Kidney (tissue), 14 donors: ENCODE results near the gene AGBL4. TPM values are rescaled to one million over a fixed set of nuclear protein-coding genes. Genes with fewer than 3 reads are reported as not detected.

Source experiments
- DNase-seq, 5 donors: peaks; one replicate each; pipeline ENCODE4 v3.0.0-alpha.2; 2013 to 2020
- FAIRE-seq: peaks from 2 replicates; lab custom pipeline; 2012; peaks lifted over from hg19 to GRCh38; lab: Jason Lieb, UNC
- H3K27ac ChIP-seq, 2 donors: one replicate each; pipeline ENCODE4 v1.7.0; 2013; ENCODE audit warnings: low read depth in 2 of 2, low read length in 2 of 2, inconsistent platforms in 1 of 2
- H3K27me3 ChIP-seq: one replicate; pipeline ENCODE4 v1.7.1; 2013; ENCODE audit warnings: low read length, inconsistent platforms; ENCODE audit not compliant: control insufficient read depth, insufficient read depth
- H3K36me3 ChIP-seq, 3 donors: one replicate each; pipeline versions ENCODE4 v1.7.0 to v1.7.1; 2013; ENCODE audit warnings: low read length in 3 of 3, control low read depth in 1 of 3, inconsistent platforms in 1 of 3; ENCODE audit not compliant: insufficient read depth in 3 of 3, control insufficient read depth in 2 of 3
- H3K4me1 ChIP-seq, 3 donors: one replicate each; pipeline versions ENCODE4 v1.7.0 to v1.7.1; 2013; ENCODE audit warnings: low read length in 3 of 3, inconsistent platforms in 1 of 3, low read depth in 1 of 3; ENCODE audit not compliant: control insufficient read depth in 2 of 3, insufficient read depth in 2 of 3
- H3K4me3 ChIP-seq, 3 donors: one replicate each; pipeline versions ENCODE4 v1.7.0 to v1.8.1; 2013; ENCODE audit warnings: low read length in 3 of 3, control low read depth in 1 of 3, inconsistent platforms in 1 of 3
- H3K9ac ChIP-seq, 3 donors: one replicate each; pipeline versions ENCODE4 v1.7.0 to v1.7.1; 2013; ENCODE audit warnings: low read length in 3 of 3, control low read depth in 1 of 3, inconsistent platforms in 1 of 3
- H3K9me3 ChIP-seq, 3 donors: one replicate each; pipeline versions ENCODE4 v1.7.0 to v1.7.1; 2013; ENCODE audit warnings: low read length in 3 of 3, control low read depth in 1 of 3, inconsistent platforms in 1 of 3; ENCODE audit not compliant: control insufficient read depth in 2 of 3, insufficient read depth in 1 of 3
- intact Hi-C: fragments of 100-400 bp; cut with DNase I; formaldehyde crosslinking; loops from one replicate; pipeline ENCODE4 v1.11.1; 2022
- polyA plus RNA-seq: library from polyadenylated mRNA; stranded (reverse); fragments of 350-450 nt; fragmentation: Illumina TruSeq; extraction: RNeasy Lipid Tissue Mini Kit (QIAGEN cat#74804); gene quantifications from one replicate; pipeline ENCODE4 v1.2.3, GENCODE V29; 2014; ENCODE audit warnings: low read depth, low replicate concordance; ENCODE audit not compliant: insufficient read depth
- total RNA-seq: library from RNA; stranded (reverse); fragmentation: NEBNext Ultra II Directional; extraction: Animal tissue kit (Norgen Biotek cat#: 25700); gene quantifications from one replicate; pipeline ENCODE4 v1.2.1, GENCODE V29; 2021
- TF ChIP-seq, protein P1 (sequence below): IDR thresholded peaks from 3 replicates; pipeline ENCODE4 v1.5.1; 2012; ENCODE audit warnings: mild to moderate bottlenecking, moderate library complexity, borderline replicate concordance; ENCODE audit not compliant: insufficient read depth; ENCODE audit errors: extremely low read depth
- donor health status: control.
- donor health status: control.
- donor health status: control.
- donor health status: control.
- donor health status: control.
- donor health status: DM: yes; HTN: yes; CAD: no.
- donor health status: Normal renal cell carcinoma (clear cell type).

The AGBL4 gene
- total and polyA plus RNA-seq, 2 donors from 2014 or later = 1.5 to 2.7 TPM

- H3K9ac ChIP-seq = no peak overlapping the region
- TF ChIP-seq, protein P1, sequence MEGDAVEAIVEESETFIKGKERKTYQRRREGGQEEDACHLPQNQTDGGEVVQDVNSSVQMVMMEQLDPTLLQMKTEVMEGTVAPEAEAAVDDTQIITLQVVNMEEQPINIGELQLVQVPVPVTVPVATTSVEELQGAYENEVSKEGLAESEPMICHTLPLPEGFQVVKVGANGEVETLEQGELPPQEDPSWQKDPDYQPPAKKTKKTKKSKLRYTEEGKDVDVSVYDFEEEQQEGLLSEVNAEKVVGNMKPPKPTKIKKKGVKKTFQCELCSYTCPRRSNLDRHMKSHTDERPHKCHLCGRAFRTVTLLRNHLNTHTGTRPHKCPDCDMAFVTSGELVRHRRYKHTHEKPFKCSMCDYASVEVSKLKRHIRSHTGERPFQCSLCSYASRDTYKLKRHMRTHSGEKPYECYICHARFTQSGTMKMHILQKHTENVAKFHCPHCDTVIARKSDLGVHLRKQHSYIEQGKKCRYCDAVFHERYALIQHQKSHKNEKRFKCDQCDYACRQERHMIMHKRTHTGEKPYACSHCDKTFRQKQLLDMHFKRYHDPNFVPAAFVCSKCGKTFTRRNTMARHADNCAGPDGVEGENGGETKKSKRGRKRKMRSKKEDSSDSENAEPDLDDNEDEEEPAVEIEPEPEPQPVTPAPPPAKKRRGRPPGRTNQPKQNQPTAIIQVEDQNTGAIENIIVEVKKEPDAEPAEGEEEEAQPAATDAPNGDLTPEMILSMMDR = no peak
- intact Hi-C loops = no loop called here
- DNase-seq (no peak), FAIRE-seq (no peak)
- H3K36me3 ChIP-seq = no peaks in the 10 kb centered on the region
- no peak overlapping the region for H3K4me3 ChIP-seq
- H3K27ac ChIP-seq = no peak overlapping the region
- no peaks in the 10 kb centered on the region for H3K27me3 ChIP-seq
- no peaks in the 10 kb centered on the region for H3K4me1 ChIP-seq
- no peaks in the 10 kb centered on the region for H3K9me3 ChIP-seq
Observed at GRCh38 chr1:49136738-49137251, 887.0 kb downstream of the AGBL4 start.

DNA sequence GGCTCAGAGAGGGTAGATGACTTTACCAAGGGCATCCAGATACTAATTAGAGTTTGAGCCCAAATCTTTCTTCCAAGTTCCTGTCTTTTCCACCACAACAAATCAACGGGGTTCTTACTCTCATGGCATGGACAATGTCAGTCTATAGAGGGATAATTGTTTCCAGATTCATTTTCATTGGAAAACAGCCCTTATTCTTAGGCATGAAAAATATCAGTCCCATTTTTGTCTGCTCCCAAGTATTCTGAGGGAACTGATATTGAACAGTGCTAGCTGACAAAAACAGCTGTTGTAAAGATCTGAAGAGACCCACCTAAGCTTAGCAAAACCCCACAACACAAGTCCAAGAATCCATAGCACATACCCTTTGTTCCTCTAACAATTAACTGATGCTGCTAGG, 898.0 kb downstream of the AGBL4 start:
- intact Hi-C loops = no loop called here
- H3K36me3 ChIP-seq = no peaks in the 10 kb centered on the region
- FAIRE-seq (no peak), DNase-seq (no peak)
- H3K9ac ChIP-seq = no peak overlapping the region
- no peaks in the 10 kb centered on the region for H3K9me3 ChIP-seq
- H3K27ac ChIP-seq = no peak overlapping the region
- TF ChIP-seq, protein P1 = no peak
- H3K27me3 ChIP-seq = no peaks in the 10 kb centered on the region
- H3K4me1 ChIP-seq = no peaks in the 10 kb centered on the region
- no peak overlapping the region for H3K4me3 ChIP-seq

DNA sequence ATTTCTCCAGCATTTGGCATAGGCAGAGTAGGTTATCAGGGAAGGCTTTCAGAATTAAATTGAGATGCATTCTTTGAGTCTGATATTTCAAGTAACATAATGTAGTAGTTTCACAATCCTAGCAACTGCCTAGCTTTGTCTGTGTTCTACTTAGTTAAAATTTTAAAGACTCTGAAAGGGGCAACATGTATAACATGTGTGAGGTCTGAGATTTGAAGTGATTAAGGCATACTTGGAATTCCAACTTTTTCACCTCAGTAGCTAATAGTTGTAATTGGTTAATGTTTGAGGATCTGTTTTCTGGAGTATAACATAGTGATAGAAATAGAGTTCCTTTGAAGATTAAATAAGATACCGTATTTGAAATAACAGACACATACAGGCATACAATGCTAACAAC, 911.8 kb downstream of the AGBL4 start:
- Histone ChIP-seq H3K9ac (no peak overlapping the region), H3K4me3 (no peak overlapping the region), H3K9me3 (peaks cover 0 to 6% (median 0%) of the 10 kb centered on the region in 3 donors), H3K27ac (no peak overlapping the region), H3K36me3 (no peaks in the 10 kb centered on the region), H3K27me3 (no peaks in the 10 kb centered on the region), H3K4me1 (no peaks in the 10 kb centered on the region)
- intact Hi-C loops = no loop called here
- DNase-seq = peak in 1 of 5 donors; percentile 4
- TF ChIP-seq, protein P1 = no peak
- no peak for FAIRE-seq

- FAIRE-seq = no peak
- no peaks in the 10 kb centered on the region for H3K4me1 ChIP-seq
- H3K4me3 ChIP-seq = no peak overlapping the region
- no peak overlapping the region for H3K27ac ChIP-seq
- no peaks in the 10 kb centered on the region for H3K9me3 ChIP-seq
- DNase-seq = no peak
- no peaks in the 10 kb centered on the region for H3K36me3 ChIP-seq
- H3K27me3 ChIP-seq = no peaks in the 10 kb centered on the region
- TF ChIP-seq, protein P1 = no peak
- intact Hi-C loops = no loop called here
- H3K9ac ChIP-seq = no peak overlapping the region
Observed at GRCh38 chr1:49106445-49106844, 917.3 kb downstream of the AGBL4 start.
